Karpas-422 (cell line): ENCODE data around the gene TTLL5. TPM values are rescaled to one million over a fixed set of nuclear protein-coding genes. Genes with fewer than 3 reads are reported as not detected.

Source experiments
- DNase-seq: peaks from one replicate; pipeline ENCODE4 v3.0.0-alpha.2; 2015
- H2AFZ ChIP-seq: fragments of 200-600 bp; sonication (generic); 2 replicates; pipeline ENCODE4 v1.6.1; 2014; ENCODE audit warnings: antibody characterized with exemption, low read length, mixed read lengths
- H3K27ac ChIP-seq: fragments of 200-600 bp; sonication (generic); 2 replicates; pipeline ENCODE4 v1.5.1; 2014; ENCODE audit warnings: mild to moderate bottlenecking, low read length, moderate library complexity
- H3K27me3 ChIP-seq: fragments of 200-600 bp; sonication (generic); 2 replicates; pipeline ENCODE4 v1.6.1; 2014; ENCODE audit warnings: low read length, mixed read lengths
- H3K36me3 ChIP-seq: fragments of 200-600 bp; sonication (generic); 2 replicates; pipeline ENCODE4 v1.6.1; 2014; ENCODE audit warnings: low read length, mixed read lengths; ENCODE audit not compliant: insufficient read depth
- H3K4me1 ChIP-seq: fragments of 200-600 bp; sonication (generic); 2 replicates; pipeline ENCODE4 v1.6.1; 2014; ENCODE audit warnings: mild to moderate bottlenecking, low read length, mixed read lengths
- H3K4me2 ChIP-seq: fragments of 200-600 bp; sonication (generic); 2 replicates; pipeline ENCODE4 v1.6.1; 2014; ENCODE audit warnings: low read length, low read depth, mild to moderate bottlenecking; ENCODE audit not compliant: poor library complexity, severe bottlenecking
- H3K4me3 ChIP-seq: fragments of 200-600 bp; sonication (generic); 2 replicates; pipeline ENCODE4 v1.5.1; 2014; ENCODE audit warnings: mild to moderate bottlenecking, antibody characterized with exemption, low read length, mixed read lengths
- H3K79me2 ChIP-seq: fragments of 200-600 bp; sonication (generic); 2 replicates; pipeline ENCODE4 v1.6.1; 2014; ENCODE audit warnings: mild to moderate bottlenecking, low read length, mixed read lengths
- H3K9ac ChIP-seq: fragments of 200-600 bp; sonication (generic); 2 replicates; pipeline ENCODE4 v1.6.0; 2014; ENCODE audit warnings: low read length
- H3K9me2 ChIP-seq: fragments of 200-600 bp; sonication (generic), shearing (Covaris generic); replicated peaks from 2 replicates; pipeline ENCODE4 v1.6.0; 2014; ENCODE audit warnings: mild to moderate bottlenecking, low read length, moderate library complexity; ENCODE audit not compliant: insufficient read depth
- H3K9me3 ChIP-seq: fragments of 300-700, 200-600 bp; sonication (generic); 2 replicates; pipeline ENCODE4 v1.6.1; 2014; ENCODE audit warnings: low read length, mixed read lengths
- H4K20me1 ChIP-seq: fragments of 200-600 bp; sonication (generic); 2 replicates; pipeline ENCODE4 v1.6.1; 2014; ENCODE audit warnings: mild to moderate bottlenecking, antibody characterized with exemption, low read length, low read depth; ENCODE audit not compliant: insufficient read depth
- total RNA-seq: library from RNA; depleted of rRNA; stranded (reverse); fragments of >200 nt; shearing (Covaris generic); gene quantifications from 2 replicates; pipeline ENCODE4 v1.2.3, GENCODE V29; 2014; ENCODE audit warnings: low replicate concordance

Gene TTLL5
- total RNA-seq, 1 experiment from 2014 or later = 53.7 TPM

- Histone ChIP-seq H3K4me1 (peaks cover 2% of the 10 kb centered on the region; the same call in 1 of the 2 replicates), H2AFZ (no peak overlapping the region), H3K36me3 (no peaks in the 10 kb centered on the region), H3K27me3 (no peaks in the 10 kb centered on the region), H3K9ac (no peak overlapping the region), H3K4me2 (no peak overlapping the region), H3K4me3 (no peak overlapping the region), H3K9me3 (no peaks in the 10 kb centered on the region), H3K27ac (no peak overlapping the region), H4K20me1 (no peaks in the 10 kb centered on the region), H3K79me2 (no peaks in the 10 kb centered on the region), H3K9me2 (no peaks in the 10 kb centered on the region)
- no peak for DNase-seq
These were observed 193.2 kb downstream of the TTLL5 start for GRCh38 chr14:75854111-75854799.

GRCh38 chr14:75857199-75857598 lies 196.2 kb downstream of the TTLL5 start:
- Histone ChIP-seq H3K9me2 (no peaks in the 10 kb centered on the region), H3K4me2 (no peak overlapping the region), H3K27me3 (no peaks in the 10 kb centered on the region), H3K9me3 (no peaks in the 10 kb centered on the region), H3K79me2 (no peaks in the 10 kb centered on the region), H3K27ac (no peak overlapping the region), H4K20me1 (no peaks in the 10 kb centered on the region), H3K4me3 (no peak overlapping the region), H3K4me1 (no peaks in the 10 kb centered on the region), H3K9ac (no peak overlapping the region), H2AFZ (no peak overlapping the region), H3K36me3 (no peaks in the 10 kb centered on the region)
- no peak for DNase-seq

GRCh38 chr14:75858362-75858761 lies 197.3 kb downstream of the TTLL5 start:
- Histone ChIP-seq H3K36me3 (no peaks in the 10 kb centered on the region), H3K4me1 (no peaks in the 10 kb centered on the region), H3K9ac (no peak overlapping the region), H3K27me3 (no peaks in the 10 kb centered on the region), H2AFZ (no peak overlapping the region), H3K4me3 (no peak overlapping the region), H3K27ac (no peak overlapping the region), H4K20me1 (no peaks in the 10 kb centered on the region), H3K4me2 (no peak overlapping the region), H3K79me2 (no peaks in the 10 kb centered on the region), H3K9me2 (no peaks in the 10 kb centered on the region), H3K9me3 (no peaks in the 10 kb centered on the region)
- DNase-seq = no peak

GRCh38 chr14:75859746-75860145 lies 198.7 kb downstream of the TTLL5 start:
- Histone ChIP-seq H3K4me1 (no peaks in the 10 kb centered on the region), H3K4me3 (no peak overlapping the region), H2AFZ (no peak overlapping the region), H3K9ac (no peak overlapping the region), H3K79me2 (no peaks in the 10 kb centered on the region), H3K9me3 (no peaks in the 10 kb centered on the region), H3K27me3 (no peaks in the 10 kb centered on the region), H3K9me2 (no peaks in the 10 kb centered on the region), H3K4me2 (no peak overlapping the region), H4K20me1 (no peaks in the 10 kb centered on the region), H3K27ac (no peak overlapping the region), H3K36me3 (no peaks in the 10 kb centered on the region)
- DNase-seq = no peak

- no peak overlapping the region for H3K4me2 ChIP-seq
These were observed 199.6 kb downstream of the TTLL5 start for GRCh38 chr14:75860561-75861160.

GRCh38 chr14:75861161-75861621 lies 200.1 kb downstream of the TTLL5 start:
- Histone ChIP-seq H3K4me2 (no peak overlapping the region), H3K4me3 (no peak overlapping the region)

More at GRCh38 chr14:75860561-75861160, 199.6 kb downstream of the TTLL5 start:
- Histone ChIP-seq H3K27ac (no peak overlapping the region), H3K9me3 (no peaks in the 10 kb centered on the region), H2AFZ (no peak overlapping the region), H3K27me3 (no peaks in the 10 kb centered on the region), H3K36me3 (no peaks in the 10 kb centered on the region), H3K4me3 (no peak overlapping the region), H3K9ac (no peak overlapping the region), H3K9me2 (no peaks in the 10 kb centered on the region), H3K79me2 (no peaks in the 10 kb centered on the region), H3K4me1 (no peaks in the 10 kb centered on the region), H4K20me1 (no peaks in the 10 kb centered on the region)
- no peak for DNase-seq

GRCh38 chr14:75863221-75863620 lies 202.2 kb downstream of the TTLL5 start:
- H3K9ac ChIP-seq = no peak overlapping the region
- no peaks in the 10 kb centered on the region for H3K79me2 ChIP-seq
- H3K9me2 ChIP-seq = no peaks in the 10 kb centered on the region
- no peak for DNase-seq
- H3K4me3 ChIP-seq = no peak overlapping the region
- H4K20me1 ChIP-seq = no peaks in the 10 kb centered on the region
- H3K27me3 ChIP-seq = no peaks in the 10 kb centered on the region
- H3K4me2 ChIP-seq = no peak overlapping the region
- no peaks in the 10 kb centered on the region for H3K9me3 ChIP-seq
- no peaks in the 10 kb centered on the region for H3K36me3 ChIP-seq
- no peak overlapping the region for H2AFZ ChIP-seq
- H3K4me1 ChIP-seq = no peaks in the 10 kb centered on the region
- no peak overlapping the region for H3K27ac ChIP-seq

More at GRCh38 chr14:75861161-75861621, 200.1 kb downstream of the TTLL5 start:
- Histone ChIP-seq H3K4me1 (no peaks in the 10 kb centered on the region), H3K27me3 (no peaks in the 10 kb centered on the region), H3K9me2 (no peaks in the 10 kb centered on the region), H3K9me3 (no peaks in the 10 kb centered on the region), H3K9ac (no peak overlapping the region), H3K36me3 (no peaks in the 10 kb centered on the region), H4K20me1 (no peaks in the 10 kb centered on the region), H3K79me2 (no peaks in the 10 kb centered on the region), H2AFZ (no peak overlapping the region), H3K27ac (no peak overlapping the region)
- DNase-seq = no peak

- no peak overlapping the region for H3K4me3 ChIP-seq
- H4K20me1 ChIP-seq = no peaks in the 10 kb centered on the region
- H3K36me3 ChIP-seq = no peaks in the 10 kb centered on the region
- no peak overlapping the region for H3K9ac ChIP-seq
- no peak overlapping the region for H3K27ac ChIP-seq
- no peaks in the 10 kb centered on the region for H3K79me2 ChIP-seq
- H3K4me2 ChIP-seq = no peak overlapping the region
- H2AFZ ChIP-seq = no peak overlapping the region
- H3K4me1 ChIP-seq = no peaks in the 10 kb centered on the region
- H3K27me3 ChIP-seq = no peaks in the 10 kb centered on the region
- H3K9me3 ChIP-seq = no peaks in the 10 kb centered on the region
- H3K9me2 ChIP-seq = no peaks in the 10 kb centered on the region
- no peak for DNase-seq
These were observed 203.3 kb downstream of the TTLL5 start for GRCh38 chr14:75864352-75864751.
